Lower lobe of right lung (tissue), 2 donors: ENCODE measurements around the gene BCAN. TPM values are rescaled to one million over a fixed set of nuclear protein-coding genes. Genes with fewer than 3 reads are reported as not detected.

Experiments used
- ATAC-seq, 2 donors: fragments of 200-7000 bp; cut with Tn5 transposase; one replicate each; pipeline ENCODE4 v1.9.1; 2020 to 2022; ENCODE audit warnings: mild to moderate bottlenecking in 2 of 2, moderate library complexity in 2 of 2
- DNase-seq: peaks from one replicate; pipeline ENCODE4 v3.0.0-alpha.2; 2020
- H3K27ac ChIP-seq: fragments of 200-600 bp; one replicate; pipeline ENCODE4 v1.8.0; 2022
- H3K27me3 ChIP-seq: fragments of 200-600 bp; one replicate; pipeline ENCODE4 v1.8.0; 2022; ENCODE audit warnings: low read depth
- H3K36me3 ChIP-seq: fragments of 200-600 bp; one replicate; pipeline ENCODE4 v1.8.0; 2022; ENCODE audit warnings: mild to moderate bottlenecking
- H3K4me1 ChIP-seq: fragments of 200-600 bp; one replicate; pipeline ENCODE4 v1.8.0; 2022
- H3K4me3 ChIP-seq: fragments of 200-600 bp; one replicate; pipeline ENCODE4 v1.8.0; 2022; ENCODE audit warnings: mild to moderate bottlenecking
- H3K9me3 ChIP-seq: fragments of 200-600 bp; one replicate; pipeline ENCODE4 v1.8.0; 2022
- intact Hi-C: fragments of 100-400 bp; cut with DNase I; formaldehyde crosslinking; loops from one replicate; pipeline ENCODE4 v1.11.0; 2022
- total RNA-seq: library from RNA; stranded (reverse); fragmentation: NEBNext Ultra II Directional; extraction: Animal tissue kit (Norgen Biotek cat#: 25700); gene quantifications from one replicate; pipeline ENCODE4 v1.2.1, GENCODE V29; 2021
- TF ChIP-seq, protein P1 (sequence below): fragments of 200-600 bp; IDR thresholded peaks from one replicate; pipeline ENCODE4 v1.8.0; 2022; ENCODE audit warnings: antibody characterized with exemption, mild to moderate bottlenecking
- donor health status: DM: no; HTN: yes; CAD: no; lungs with severe emphysema.

Gene BCAN
- total RNA-seq, 1 donor from 2014 or later, result not detected

DNA sequence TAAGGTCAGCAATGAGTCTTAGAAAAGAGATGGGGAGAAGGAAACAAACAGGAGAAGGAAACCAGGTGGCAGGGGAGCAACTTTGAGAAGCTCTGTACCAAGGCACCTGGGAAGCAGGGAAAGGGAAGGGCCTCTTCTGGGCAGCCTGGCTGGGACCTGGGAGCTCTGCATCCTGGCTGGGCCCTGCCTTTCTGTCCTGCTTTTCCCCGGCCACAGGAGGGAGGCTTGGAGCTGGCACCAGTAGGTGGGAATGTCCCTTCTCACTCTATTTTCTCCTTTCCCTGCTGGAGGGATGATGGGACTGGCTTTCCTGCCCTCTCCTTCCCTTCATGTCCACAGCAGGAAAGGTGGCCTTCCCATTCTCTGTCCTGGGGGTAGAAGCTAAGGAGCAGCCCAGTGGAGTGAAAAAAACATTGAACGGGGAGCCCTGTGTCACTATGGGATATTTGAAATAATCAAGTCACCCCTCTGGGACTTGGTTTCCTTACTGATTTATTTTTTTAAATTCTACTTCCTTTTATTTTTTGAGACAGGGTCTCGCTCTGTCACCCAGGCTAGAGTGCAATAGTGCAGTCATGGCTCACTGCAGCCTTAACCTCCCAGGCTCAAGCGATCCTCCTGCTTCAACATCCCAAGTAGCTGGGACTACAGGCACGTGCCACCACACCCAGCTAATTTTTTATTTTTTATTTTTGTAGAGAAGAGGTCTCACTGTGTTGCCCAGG lies 40.4 kb downstream of the BCAN start:
- no peak overlapping the region for H3K4me3 ChIP-seq
- peaks cover 4% of the 10 kb centered on the region for H3K4me1 ChIP-seq
- H3K9me3 ChIP-seq, result no peaks in the 10 kb centered on the region
- H3K27me3 ChIP-seq, result peaks cover 54% of the 10 kb centered on the region
- DNase-seq (no peak), ATAC-seq (no peak)
- TF ChIP-seq, protein P1, sequence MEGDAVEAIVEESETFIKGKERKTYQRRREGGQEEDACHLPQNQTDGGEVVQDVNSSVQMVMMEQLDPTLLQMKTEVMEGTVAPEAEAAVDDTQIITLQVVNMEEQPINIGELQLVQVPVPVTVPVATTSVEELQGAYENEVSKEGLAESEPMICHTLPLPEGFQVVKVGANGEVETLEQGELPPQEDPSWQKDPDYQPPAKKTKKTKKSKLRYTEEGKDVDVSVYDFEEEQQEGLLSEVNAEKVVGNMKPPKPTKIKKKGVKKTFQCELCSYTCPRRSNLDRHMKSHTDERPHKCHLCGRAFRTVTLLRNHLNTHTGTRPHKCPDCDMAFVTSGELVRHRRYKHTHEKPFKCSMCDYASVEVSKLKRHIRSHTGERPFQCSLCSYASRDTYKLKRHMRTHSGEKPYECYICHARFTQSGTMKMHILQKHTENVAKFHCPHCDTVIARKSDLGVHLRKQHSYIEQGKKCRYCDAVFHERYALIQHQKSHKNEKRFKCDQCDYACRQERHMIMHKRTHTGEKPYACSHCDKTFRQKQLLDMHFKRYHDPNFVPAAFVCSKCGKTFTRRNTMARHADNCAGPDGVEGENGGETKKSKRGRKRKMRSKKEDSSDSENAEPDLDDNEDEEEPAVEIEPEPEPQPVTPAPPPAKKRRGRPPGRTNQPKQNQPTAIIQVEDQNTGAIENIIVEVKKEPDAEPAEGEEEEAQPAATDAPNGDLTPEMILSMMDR, result no peak
- no peak overlapping the region for H3K27ac ChIP-seq
- intact Hi-C loops, result no loop called here
- H3K36me3 ChIP-seq, result no peaks in the 10 kb centered on the region

DNA sequence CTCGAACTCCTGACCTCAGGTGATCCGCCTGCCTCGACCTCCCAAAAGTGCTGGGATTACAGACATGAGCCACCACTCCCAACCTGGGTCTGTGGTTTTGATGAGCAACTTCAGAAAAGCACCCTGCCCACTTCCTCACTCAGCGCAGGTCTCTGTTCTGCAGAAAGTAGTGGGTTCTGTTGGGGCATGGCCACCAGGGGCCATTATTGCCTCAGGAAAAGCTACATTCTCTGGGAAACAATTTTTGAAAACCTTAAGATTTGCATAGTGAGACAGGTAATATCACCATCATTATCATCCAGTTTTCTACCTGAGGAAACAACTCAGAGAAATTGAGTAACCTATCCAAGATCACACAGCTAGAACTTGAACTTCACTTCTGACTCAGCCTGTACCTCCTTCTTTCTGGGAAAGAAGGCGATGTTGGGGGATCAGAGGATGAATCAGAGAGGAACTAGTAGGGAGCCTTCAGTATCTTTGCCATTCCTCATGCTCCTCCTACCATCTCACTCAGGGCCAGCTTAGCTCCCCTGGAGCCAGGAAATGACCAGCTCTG lies 42.4 kb downstream of the BCAN start:
- TF ChIP-seq, protein P1, result no peak
- H3K27me3 ChIP-seq, result peaks cover 51% of the 10 kb centered on the region
- H3K27ac ChIP-seq, result no peak overlapping the region

DNA sequence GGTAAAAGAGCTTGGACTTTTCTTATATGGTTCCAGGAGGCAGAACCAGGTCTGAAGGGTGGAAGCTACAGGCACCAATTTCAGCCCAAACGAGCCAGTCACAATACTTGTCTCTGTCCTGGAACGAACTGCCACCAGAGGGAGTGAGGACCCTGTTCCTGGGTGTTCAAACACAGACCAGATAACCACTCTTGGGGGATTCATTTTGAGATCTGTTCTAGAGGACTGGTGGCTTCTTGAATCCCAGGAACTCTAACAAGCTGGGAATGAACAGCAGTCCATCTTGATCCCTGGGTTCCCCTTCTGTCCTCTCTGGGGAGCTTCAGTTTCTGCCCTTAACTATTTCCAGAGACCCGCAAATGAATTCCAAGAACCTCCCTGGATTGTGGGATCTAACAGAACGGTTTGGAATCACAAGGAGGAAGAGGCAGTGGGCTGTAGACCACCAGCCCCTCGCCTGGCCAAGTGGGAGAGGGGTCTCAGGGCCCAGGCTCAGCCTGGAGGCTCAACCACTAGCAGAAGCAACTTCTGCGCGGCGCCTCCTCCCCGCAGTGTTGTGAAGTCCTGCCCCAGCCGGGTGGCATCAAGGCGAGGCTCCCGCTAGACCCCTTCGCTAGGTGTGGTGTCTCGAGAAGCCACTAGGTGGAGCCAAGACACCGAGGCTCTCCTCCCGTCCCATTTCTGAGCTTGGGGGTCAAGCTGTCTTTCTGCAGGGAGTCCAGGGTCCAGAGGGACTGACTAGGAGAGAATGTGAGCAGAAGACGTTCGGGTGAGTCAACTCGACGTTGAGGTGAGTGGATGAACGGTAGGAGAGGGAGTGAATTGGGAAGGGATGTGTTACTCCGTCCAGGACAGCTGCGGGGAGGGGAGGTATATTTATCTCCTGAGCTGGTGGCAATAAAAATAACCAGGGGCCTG lies 47.4 kb downstream of the BCAN start:
- TF ChIP-seq, protein P1, result peak; percentile 95
- Histone ChIP-seq H3K36me3 (no peaks in the 10 kb centered on the region), H3K27ac (no peak overlapping the region), H3K9me3 (no peaks in the 10 kb centered on the region), H3K4me1 (peaks cover 23% of the 10 kb centered on the region), H3K27me3 (peaks cover 66% of the 10 kb centered on the region), H3K4me3 (no peak overlapping the region)
- peak; percentile 87 to 90 for ATAC-seq
- DNase-seq, result peak; percentile 77
- intact Hi-C loops, result no loop called here

More for the DNA sequence above, 42.4 kb downstream of the BCAN start:
- DNase-seq, result no peak
- Histone ChIP-seq H3K4me1 (peaks cover 3% of the 10 kb centered on the region), H3K4me3 (no peak overlapping the region), H3K36me3 (no peaks in the 10 kb centered on the region), H3K9me3 (no peaks in the 10 kb centered on the region)
- ATAC-seq, result no peak
- intact Hi-C loops, result no loop called here

DNA sequence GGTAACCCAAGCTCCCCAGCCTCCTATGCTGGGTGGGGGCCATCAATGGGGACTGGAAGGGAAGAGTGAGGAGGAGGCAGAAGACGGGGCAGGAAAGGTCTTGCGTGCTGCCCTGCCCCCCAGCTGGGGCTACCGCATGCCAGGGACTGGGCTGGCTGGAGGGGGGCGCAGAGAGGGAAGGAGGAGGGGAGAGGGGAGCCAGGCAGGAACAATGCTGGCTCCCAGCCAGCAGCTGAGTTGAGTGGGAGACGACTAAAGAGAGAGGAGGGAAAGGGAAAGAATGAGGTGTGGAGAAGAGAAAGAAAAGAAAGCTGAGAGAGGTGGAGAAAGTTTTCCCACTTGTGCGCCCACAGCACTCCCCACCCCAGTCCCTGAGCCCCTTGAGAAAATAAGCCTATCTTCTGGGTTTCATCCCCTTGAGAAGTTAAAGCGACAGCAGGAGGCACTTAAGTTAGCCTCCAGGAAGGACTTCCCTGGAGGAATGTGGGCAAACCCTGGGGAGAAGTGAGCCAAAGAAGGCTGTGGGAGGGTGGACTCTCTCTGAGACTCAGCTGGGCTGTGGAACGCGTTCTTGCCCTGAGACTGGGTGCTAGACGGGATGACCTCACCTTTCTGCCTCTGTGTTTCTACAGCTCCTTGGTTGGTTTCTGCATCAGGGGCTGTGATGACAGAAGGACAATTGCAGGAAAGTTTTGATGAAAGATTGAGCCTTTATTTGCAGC lies 48.2 kb downstream of the BCAN start:
- Histone ChIP-seq H3K4me3 (no peak overlapping the region), H3K27ac (no peak overlapping the region), H3K4me1 (peaks cover 23% of the 10 kb centered on the region), H3K27me3 (peaks cover 58% of the 10 kb centered on the region), H3K36me3 (no peaks in the 10 kb centered on the region), H3K9me3 (no peaks in the 10 kb centered on the region)
- ATAC-seq (no peak), DNase-seq (no peak)
- intact Hi-C loops, result no loop called here
- TF ChIP-seq, protein P1, result no peak

DNA sequence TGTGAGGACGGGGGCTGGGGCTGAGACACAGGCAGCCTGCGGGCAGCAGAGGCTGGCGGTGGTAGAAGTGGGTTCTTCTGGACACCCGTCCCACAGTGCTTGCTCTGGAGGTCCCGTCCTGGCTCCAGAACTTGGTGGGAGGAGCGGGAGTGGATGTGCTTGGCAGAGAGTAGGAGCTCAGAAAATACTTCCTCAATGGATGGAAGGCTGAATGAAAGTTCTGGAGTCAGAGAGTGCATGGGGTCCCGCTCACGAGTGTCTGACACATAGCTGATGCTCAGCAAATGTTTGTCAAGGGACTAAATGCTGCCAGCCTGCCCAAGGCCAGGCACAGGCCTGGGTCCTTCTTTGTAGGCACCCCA lies 48.7 kb downstream of the BCAN start:
- Histone ChIP-seq H3K27ac (no peak overlapping the region), H3K4me1 (peaks cover 23% of the 10 kb centered on the region), H3K9me3 (no peaks in the 10 kb centered on the region), H3K4me3 (no peak overlapping the region), H3K27me3 (peaks cover 58% of the 10 kb centered on the region), H3K36me3 (no peaks in the 10 kb centered on the region)
- TF ChIP-seq, protein P1, result no peak
- intact Hi-C loops, result no loop called here
- no peak for ATAC-seq
- DNase-seq, result no peak
